K562 (cell line): ENCODE measurements around the gene METAP1D. TPM values are rescaled to one million over a fixed set of nuclear protein-coding genes. Genes with fewer than 3 reads are reported as not detected.

Experiments
- COPS2 ChIP-seq: fragments of 450-650 bp; conservative IDR thresholded peaks from 2 replicates; pipeline ENCODE4 v1.6.1; 2016; ENCODE audit warnings: mild to moderate bottlenecking, moderate library complexity
- HNRNPK ChIP-seq: fragments of 200-400 bp; formaldehyde crosslinking; IDR thresholded peaks from one replicate; pipeline ENCODE4 v1.6.1; 2018; ENCODE audit warnings: mild to moderate bottlenecking, low read depth, low read length; ENCODE audit not compliant: poor library complexity, severe bottlenecking
- HSF4 ChIP-seq: fragments of 250-450 bp; sonication (Bioruptor Pico); IDR thresholded peaks from 2 replicates; pipeline ENCODE4 v2.1.2; 2022; ENCODE audit warnings: mild to moderate bottlenecking, moderate library complexity, borderline replicate concordance
- L3MBTL2 ChIP-seq: fragments of 450-650 bp; IDR thresholded peaks from 2 replicates; pipeline ENCODE4 v1.6.1; 2016; ENCODE audit warnings: mild to moderate bottlenecking, moderate library complexity
- MTA2 ChIP-seq: fragments of 450-650 bp; IDR thresholded peaks from 2 replicates; pipeline ENCODE4 v1.6.1; 2016; ENCODE audit warnings: low read depth
- NCOA6 ChIP-seq: fragments of 450-650 bp; IDR thresholded peaks from 2 replicates; pipeline ENCODE4 v1.6.1; 2017; ENCODE audit warnings: mild to moderate bottlenecking
- NFATC3 ChIP-seq: fragments of 450-650 bp; IDR thresholded peaks from 2 replicates; pipeline ENCODE4 v1.6.1; 2017; ENCODE audit warnings: mild to moderate bottlenecking
- PHTF2 ChIP-seq: fragments of 250-450 bp; sonication (Bioruptor Pico); IDR thresholded peaks from 2 replicates; pipeline ENCODE4 v1.5.0; 2021; ENCODE audit warnings: mild to moderate bottlenecking
- POLR2A ChIP-seq: fragments of 450-650 bp; conservative IDR thresholded peaks from 2 replicates; pipeline ENCODE4 v1.6.1; 2016
- POU5F1 ChIP-seq: fragments of 150-350 bp; IDR thresholded peaks from 2 replicates; pipeline ENCODE4 v1.6.1; 2014; ENCODE audit warnings: borderline replicate concordance, low read length, low read depth, mild to moderate bottlenecking; ENCODE audit not compliant: partially characterized antibody
- RBBP5 ChIP-seq: fragments of 200-600 bp; sonication (generic); IDR thresholded peaks from 2 replicates; pipeline ENCODE4 v1.6.1; 2012; ENCODE audit warnings: borderline replicate concordance, mild to moderate bottlenecking, low read length, control low read depth, inconsistent platforms; ENCODE audit not compliant: insufficient read depth, poor library complexity, severe bottlenecking
- U2AF1 ChIP-seq: fragments of 200-400 bp; formaldehyde crosslinking; optimal IDR thresholded peaks from 2 replicates; pipeline ENCODE3; 2017; ENCODE audit warnings: mild to moderate bottlenecking, low read depth, low read length, moderate library complexity
- ZC3H8 ChIP-seq: fragments of 450-650 bp; IDR thresholded peaks from 2 replicates; pipeline ENCODE4 v1.6.1; 2017
- ZNF561 ChIP-seq: fragments of 450-650 bp; formaldehyde crosslinking; conservative IDR thresholded peaks from 2 replicates; pipeline ENCODE4 v1.4.0; 2020; ENCODE audit warnings: mild to moderate bottlenecking, moderate library complexity
- polyA plus RNA-seq, 8 experiments: library from polyadenylated mRNA; depleted of rRNA in 4 of 8; stranded (reverse) in 5 of 8; unstranded in 3 of 8; fragments of >200 nt; fragmentation: Nextera tagmentation in 2 of 8; fragmentation: Illumina TruSeq in 1 of 8; extraction: Ambion mirVana in 2 of 8; extraction: Trizol in 1 of 8; gene quantifications; 2 replicates each; pipeline versions ENCODE4 v1.2.1 to v1.2.3, GENCODE V29; 2011 to 2014; ENCODE audit warnings: inconsistent platforms in 1 of 8, missing spikeins in 1 of 8
- total RNA-seq, 7 experiments: library from RNA; depleted of rRNA in 6 of 7; stranded (reverse); fragments of >200 nt in 6 of 7; fragmentation: Illumina TruSeq in 2 of 7; extraction: Trizol in 2 of 7; gene quantifications; 2 replicates each; pipeline versions ENCODE4 v1.2.1 to v1.2.3, GENCODE V29; 2011 to 2021; ENCODE audit warnings: low replicate concordance in 1 of 7
- TF ChIP-seq, protein P1 (sequence below), 2 experiments: fragments of 450-650 bp; IDR thresholded peaks; 2 replicates each; pipeline ENCODE4 v1.6.1; 2016
- TF ChIP-seq, protein P2 (sequence below): sonication (generic); formaldehyde crosslinking; IDR thresholded peaks from 2 replicates; pipeline ENCODE4 v1.4.0; 2020; ENCODE audit warnings: mild to moderate bottlenecking, missing genetic modification reagents
- TF ChIP-seq, protein P3 (sequence below): fragments of 450-650 bp; IDR thresholded peaks from 2 replicates; pipeline ENCODE4 v1.7.0; 2016; ENCODE audit warnings: borderline replicate concordance
- TF ChIP-seq, protein P4 (sequence below): fragments of 450-650 bp; IDR thresholded peaks from 2 replicates; pipeline ENCODE4 v1.6.1; 2016; ENCODE audit warnings: mild to moderate bottlenecking
- TF ChIP-seq, protein P5 (sequence below): fragments of 250-450 bp; sonication (Bioruptor Pico); IDR thresholded peaks from 2 replicates; pipeline ENCODE4 v1.4.0; 2020; ENCODE audit warnings: mild to moderate bottlenecking, moderate library complexity

METAP1D gene
- total and polyA plus RNA-seq, 9 of the 15 experiments (the other 6 are each of a cell fraction or from before 2014, with no cell fraction given), result 8.0 to 23.4 (median 15.7) TPM

DNA sequence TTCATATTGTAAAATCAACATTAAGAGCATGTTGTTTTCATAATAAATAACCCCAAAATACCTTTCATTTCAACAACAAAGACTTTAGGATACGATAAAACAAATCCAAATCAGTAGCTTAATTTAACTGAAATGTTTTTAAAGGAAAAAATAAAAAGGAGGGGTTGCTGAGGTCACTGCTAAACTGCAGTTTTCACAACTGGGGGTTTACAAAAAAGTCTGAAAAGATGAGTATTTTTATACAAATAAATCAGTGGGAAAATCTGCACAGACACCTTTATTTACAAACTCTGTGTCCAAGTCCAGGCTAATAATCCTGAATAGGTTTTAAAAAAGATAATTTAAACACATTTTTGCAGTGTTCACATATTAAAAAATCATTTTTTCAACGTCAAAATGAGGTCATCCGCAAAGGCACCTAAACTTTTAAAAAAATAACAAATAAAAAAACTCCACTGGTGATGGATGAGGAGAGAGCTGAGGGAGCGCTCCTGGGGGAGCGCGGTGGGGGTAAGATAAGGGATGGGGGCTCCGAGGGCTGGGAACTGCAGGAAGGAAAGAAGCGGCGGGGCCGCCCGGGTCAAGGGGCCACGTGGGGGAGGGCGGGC lies 99.8 kb downstream of the METAP1D start (continued):
- TF ChIP-seq L3MBTL2, result no peak
- TF ChIP-seq, protein P1, sequence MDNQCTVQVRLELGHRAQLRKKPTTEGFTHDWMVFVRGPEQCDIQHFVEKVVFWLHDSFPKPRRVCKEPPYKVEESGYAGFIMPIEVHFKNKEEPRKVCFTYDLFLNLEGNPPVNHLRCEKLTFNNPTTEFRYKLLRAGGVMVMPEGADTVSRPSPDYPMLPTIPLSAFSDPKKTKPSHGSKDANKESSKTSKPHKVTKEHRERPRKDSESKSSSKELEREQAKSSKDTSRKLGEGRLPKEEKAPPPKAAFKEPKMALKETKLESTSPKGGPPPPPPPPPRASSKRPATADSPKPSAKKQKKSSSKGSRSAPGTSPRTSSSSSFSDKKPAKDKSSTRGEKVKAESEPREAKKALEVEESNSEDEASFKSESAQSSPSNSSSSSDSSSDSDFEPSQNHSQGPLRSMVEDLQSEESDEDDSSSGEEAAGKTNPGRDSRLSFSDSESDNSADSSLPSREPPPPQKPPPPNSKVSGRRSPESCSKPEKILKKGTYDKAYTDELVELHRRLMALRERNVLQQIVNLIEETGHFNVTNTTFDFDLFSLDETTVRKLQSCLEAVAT (IDR thresholded peaks at IDR 0.05), result no peak
- no peak for TF ChIP-seq NFATC3
- no peak for TF ChIP-seq PHTF2 (CRISPR knock-in tag)
- TF ChIP-seq, protein P2, sequence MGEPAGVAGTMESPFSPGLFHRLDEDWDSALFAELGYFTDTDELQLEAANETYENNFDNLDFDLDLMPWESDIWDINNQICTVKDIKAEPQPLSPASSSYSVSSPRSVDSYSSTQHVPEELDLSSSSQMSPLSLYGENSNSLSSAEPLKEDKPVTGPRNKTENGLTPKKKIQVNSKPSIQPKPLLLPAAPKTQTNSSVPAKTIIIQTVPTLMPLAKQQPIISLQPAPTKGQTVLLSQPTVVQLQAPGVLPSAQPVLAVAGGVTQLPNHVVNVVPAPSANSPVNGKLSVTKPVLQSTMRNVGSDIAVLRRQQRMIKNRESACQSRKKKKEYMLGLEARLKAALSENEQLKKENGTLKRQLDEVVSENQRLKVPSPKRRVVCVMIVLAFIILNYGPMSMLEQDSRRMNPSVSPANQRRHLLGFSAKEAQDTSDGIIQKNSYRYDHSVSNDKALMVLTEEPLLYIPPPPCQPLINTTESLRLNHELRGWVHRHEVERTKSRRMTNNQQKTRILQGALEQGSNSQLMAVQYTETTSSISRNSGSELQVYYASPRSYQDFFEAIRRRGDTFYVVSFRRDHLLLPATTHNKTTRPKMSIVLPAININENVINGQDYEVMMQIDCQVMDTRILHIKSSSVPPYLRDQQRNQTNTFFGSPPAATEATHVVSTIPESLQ (CRISPR knock-in tag), result no peak
- TF ChIP-seq RBBP5, result no peak
- no peak for TF ChIP-seq HSF4 (CRISPR knock-in tag)
- TF ChIP-seq, protein P3, sequence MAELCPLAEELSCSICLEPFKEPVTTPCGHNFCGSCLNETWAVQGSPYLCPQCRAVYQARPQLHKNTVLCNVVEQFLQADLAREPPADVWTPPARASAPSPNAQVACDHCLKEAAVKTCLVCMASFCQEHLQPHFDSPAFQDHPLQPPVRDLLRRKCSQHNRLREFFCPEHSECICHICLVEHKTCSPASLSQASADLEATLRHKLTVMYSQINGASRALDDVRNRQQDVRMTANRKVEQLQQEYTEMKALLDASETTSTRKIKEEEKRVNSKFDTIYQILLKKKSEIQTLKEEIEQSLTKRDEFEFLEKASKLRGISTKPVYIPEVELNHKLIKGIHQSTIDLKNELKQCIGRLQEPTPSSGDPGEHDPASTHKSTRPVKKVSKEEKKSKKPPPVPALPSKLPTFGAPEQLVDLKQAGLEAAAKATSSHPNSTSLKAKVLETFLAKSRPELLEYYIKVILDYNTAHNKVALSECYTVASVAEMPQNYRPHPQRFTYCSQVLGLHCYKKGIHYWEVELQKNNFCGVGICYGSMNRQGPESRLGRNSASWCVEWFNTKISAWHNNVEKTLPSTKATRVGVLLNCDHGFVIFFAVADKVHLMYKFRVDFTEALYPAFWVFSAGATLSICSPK, result no peak
- TF ChIP-seq POLR2A, result no peak
- no peak for TF ChIP-seq U2AF1
- no peak for TF ChIP-seq ZNF561
- TF ChIP-seq, protein P4, sequence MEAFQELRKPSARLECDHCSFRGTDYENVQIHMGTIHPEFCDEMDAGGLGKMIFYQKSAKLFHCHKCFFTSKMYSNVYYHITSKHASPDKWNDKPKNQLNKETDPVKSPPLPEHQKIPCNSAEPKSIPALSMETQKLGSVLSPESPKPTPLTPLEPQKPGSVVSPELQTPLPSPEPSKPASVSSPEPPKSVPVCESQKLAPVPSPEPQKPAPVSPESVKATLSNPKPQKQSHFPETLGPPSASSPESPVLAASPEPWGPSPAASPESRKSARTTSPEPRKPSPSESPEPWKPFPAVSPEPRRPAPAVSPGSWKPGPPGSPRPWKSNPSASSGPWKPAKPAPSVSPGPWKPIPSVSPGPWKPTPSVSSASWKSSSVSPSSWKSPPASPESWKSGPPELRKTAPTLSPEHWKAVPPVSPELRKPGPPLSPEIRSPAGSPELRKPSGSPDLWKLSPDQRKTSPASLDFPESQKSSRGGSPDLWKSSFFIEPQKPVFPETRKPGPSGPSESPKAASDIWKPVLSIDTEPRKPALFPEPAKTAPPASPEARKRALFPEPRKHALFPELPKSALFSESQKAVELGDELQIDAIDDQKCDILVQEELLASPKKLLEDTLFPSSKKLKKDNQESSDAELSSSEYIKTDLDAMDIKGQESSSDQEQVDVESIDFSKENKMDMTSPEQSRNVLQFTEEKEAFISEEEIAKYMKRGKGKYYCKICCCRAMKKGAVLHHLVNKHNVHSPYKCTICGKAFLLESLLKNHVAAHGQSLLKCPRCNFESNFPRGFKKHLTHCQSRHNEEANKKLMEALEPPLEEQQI, result no peak
- TF ChIP-seq MTA2, result no peak
- TF ChIP-seq, protein P5, sequence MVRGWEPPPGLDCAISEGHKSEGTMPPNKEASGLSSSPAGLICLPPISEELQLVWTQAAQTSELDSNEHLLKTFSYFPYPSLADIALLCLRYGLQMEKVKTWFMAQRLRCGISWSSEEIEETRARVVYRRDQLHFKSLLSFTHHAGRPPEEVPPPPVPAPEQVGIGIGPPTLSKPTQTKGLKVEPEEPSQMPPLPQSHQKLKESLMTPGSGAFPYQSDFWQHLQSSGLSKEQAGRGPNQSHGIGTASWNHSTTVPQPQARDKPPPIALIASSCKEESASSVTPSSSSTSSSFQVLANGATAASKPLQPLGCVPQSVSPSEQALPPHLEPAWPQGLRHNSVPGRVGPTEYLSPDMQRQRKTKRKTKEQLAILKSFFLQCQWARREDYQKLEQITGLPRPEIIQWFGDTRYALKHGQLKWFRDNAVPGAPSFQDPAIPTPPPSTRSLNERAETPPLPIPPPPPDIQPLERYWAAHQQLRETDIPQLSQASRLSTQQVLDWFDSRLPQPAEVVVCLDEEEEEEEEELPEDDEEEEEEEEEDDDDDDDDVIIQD, result no peak
- TF ChIP-seq POU5F1, result no peak
- no peak for TF ChIP-seq NCOA6
- TF ChIP-seq COPS2, result no peak
- no peak for TF ChIP-seq HNRNPK
- TF ChIP-seq ZC3H8, result no peak
